ENCODE results near the gene SCUBE1.
A peak's percentile ranks its signal among the peaks of the same experiment; 100 is the strongest.

The SCUBE1 gene

GRCh38 chr22:43187171-43188099 lies 155.7 kb downstream of the SCUBE1 start:
- DNase-seq, result peak; percentile 91 to 96 (median 94)

GRCh38 chr22:43186272-43187170 lies 156.7 kb downstream of the SCUBE1 start, which contains the start of gene TTLL12:
TSS of gene TTLL12 (minus strand) at chr22:43187134. CDS start at chr22:43187069, 65 bp downstream.
- DNase-seq, result peak in 2 of 4 experiments; percentile 52 to 65

DNA sequence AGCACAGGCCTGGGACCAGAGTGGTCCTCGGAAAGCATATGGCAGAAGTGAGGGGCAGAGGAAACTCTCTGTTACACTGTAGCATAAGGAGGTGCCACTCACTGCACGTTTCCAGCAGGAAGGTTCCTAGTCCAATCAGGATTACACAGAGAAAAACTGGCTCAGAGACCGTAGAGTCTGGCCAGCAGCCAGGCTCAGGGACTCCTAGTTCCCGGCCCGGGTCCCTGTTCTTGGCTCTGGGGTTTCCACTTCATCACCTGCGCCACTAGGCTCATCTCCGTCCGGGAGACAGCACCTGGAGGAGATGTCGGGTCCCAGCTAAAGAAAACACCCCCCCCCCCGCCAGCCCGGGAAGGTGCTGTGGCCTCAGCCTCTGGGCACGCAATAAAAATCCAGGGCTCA lies 157.3 kb downstream of the SCUBE1 start:
- no peak for DNase-seq

GRCh38 chr22:43183496-43184277 lies 159.5 kb downstream of the SCUBE1 start:
- no peak for DNase-seq

DNA sequence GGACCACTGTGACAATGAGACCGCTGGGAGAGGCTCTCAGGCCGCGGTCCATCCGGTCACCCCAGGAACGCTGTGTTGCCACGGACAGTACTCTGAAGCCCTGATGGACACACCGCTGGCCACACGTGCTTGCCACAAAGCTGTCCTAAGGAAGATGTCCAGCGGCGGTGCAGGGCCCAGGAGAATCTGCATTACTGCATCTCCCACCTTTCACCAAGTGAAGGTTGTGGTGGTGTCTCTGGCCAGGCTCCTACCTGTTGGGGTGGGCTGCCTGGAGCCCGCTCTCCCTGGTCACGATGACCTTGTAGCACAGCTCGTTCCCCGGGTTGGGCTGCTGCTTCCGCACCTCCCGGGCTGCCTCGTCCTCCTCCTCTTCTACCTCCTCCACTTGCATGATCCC lies 160.4 kb downstream of the SCUBE1 start:
- DNase-seq, result no peak

DNA sequence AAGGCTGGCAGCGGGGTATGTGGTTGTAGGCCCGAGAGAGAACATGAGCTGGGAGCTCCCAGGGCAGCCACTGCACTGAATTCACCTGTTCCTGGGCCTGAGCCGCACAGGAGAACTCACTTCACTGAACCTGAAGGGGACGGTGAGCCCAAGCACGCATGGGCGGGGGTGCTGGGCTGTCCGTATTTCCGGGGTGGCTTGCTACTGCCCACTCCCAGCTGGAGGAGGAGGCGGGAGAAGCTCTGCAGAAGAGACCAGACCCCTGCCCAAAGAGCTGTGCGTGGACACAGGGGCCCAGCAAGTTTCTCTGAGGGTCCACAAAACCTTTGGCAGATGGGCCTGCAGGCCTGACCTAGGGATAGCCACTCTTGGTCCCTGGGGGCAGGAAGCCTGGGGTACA lies 161.1 kb downstream of the SCUBE1 start:
- no peak for DNase-seq

DNA sequence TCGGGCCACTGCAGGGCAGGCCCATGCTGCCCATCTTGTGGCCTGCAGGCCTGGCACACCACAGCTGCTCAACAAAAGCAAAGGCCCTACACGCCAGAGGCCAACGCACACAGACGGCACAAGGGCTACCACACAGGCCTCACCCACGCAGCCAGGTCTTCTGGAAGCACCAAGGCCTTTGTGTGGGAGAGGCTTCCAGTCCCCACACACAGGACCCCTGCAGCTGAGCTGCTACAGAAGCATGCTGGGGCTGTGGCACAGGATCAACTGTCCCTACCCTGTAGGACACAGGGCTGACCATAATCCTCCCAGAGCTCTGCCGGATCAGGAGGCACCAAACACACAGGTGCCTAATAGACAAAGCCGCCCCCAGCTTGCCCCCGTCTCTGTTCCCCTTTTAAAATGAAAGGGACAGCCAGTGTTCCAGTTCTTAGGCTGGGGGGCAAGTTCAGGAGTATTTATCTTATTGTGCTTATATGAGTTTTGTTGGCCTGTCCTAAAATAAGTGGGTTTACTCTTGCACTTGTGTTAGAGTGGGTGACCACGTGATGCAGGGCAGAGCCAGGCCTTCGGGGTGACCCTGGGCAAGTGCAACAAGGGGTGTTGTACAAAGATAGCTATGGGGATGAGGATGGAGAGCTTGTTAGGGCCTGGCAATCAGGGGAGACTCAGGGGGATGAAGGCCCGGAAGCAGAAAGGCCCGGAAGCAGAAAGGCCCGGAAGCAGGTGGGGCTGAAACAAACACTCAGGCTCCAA lies 161.7 kb downstream of the SCUBE1 start:
- no peak for DNase-seq

DNA sequence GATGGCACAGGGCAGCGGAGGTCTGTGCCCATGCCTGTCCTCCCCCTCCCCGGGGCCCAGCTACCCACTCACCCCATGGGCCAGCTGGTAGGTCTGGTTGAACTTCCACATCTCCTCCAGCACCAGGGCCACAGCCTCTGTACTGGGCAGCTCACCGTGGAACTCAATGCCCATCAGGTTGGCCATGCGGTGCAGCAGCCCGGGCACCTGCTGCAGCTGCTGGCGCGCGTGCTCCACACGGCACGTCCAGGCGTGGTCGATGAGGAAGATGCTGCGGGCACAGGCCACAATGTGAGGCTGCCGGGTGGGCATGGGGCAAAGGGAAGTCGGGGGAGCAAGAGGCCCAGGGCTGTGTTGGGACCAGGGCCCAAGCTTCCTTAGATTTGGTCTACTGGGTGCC lies 162.5 kb downstream of the SCUBE1 start:
- DNase-seq, result no peak

GRCh38 chr22:43179911-43180195 lies 163.3 kb downstream of the SCUBE1 start:
- no peak for DNase-seq

- no peak for DNase-seq
Measured at GRCh38 chr22:43179146-43179910, 163.8 kb downstream of the SCUBE1 start.

- DNase-seq, result no peak
Measured at GRCh38 chr22:43177479-43177878, 165.7 kb downstream of the SCUBE1 start.

GRCh38 chr22:43176090-43176489 lies 167.1 kb downstream of the SCUBE1 start:
- no peak for DNase-seq

GRCh38 chr22:43174941-43175531 lies 168.1 kb downstream of the SCUBE1 start:
- no peak for DNase-seq

DNA sequence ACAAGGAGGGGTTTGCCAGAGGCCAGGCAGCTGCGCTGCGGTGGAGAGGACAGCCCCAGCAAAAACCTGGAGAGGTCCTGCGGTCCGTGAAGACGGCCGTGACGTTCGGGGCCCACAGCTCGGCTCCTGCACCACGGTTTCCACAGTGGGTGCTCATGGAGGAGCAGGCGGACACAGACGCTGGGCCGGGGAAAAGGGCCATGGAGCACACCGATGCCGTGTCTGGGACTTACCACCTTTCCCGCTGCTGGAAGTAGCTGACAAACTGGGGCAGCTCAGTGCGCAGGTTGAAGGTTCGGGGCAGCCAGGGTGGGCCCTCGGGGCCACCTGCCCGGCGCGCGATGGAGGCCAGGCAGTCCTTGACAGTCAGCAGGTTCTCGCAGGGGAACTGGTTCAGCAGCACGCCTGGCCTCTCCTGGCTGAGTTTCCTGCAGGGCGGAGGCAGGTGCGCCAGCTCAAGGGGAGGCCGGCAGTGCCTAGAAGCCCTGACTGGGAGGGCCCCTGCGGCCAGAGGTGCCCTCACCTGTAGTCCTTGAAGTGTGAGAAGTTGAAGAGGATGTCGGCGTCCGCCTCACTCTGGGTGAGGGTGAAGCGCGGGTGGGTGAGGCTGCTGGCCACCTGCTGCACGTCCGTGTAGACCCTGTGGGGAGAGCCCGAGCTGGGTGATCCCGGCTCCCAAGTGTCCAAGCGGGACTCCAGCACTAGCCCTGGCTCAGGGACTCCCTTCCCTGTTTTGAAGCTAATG lies 169.0 kb downstream of the SCUBE1 start:
- no peak for DNase-seq

- DNase-seq, result no peak
Measured at GRCh38 chr22:43173566-43173965, 169.6 kb downstream of the SCUBE1 start.

DNA sequence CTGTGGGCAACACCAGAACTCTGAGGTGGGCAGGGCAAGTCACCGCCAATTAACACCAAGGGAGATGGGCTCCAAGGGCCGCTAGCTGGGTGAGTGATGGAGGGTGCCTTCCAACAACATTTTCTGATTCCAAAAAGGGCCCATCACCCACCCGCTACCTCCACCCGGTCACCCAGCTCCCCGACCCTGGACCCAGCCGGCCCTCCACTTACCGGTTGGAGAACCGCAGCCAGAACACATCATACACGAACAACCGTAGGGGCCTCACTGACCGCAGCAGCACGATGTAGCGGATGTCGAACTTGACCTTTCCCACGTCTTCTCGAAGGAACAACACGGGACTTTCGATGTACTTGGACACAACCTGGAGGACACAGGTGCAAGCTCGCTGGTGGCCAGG lies 171.0 kb downstream of the SCUBE1 start:
- no peak for DNase-seq

GRCh38 chr22:43171607-43172006 lies 171.6 kb downstream of the SCUBE1 start:
- DNase-seq, result no peak

DNA sequence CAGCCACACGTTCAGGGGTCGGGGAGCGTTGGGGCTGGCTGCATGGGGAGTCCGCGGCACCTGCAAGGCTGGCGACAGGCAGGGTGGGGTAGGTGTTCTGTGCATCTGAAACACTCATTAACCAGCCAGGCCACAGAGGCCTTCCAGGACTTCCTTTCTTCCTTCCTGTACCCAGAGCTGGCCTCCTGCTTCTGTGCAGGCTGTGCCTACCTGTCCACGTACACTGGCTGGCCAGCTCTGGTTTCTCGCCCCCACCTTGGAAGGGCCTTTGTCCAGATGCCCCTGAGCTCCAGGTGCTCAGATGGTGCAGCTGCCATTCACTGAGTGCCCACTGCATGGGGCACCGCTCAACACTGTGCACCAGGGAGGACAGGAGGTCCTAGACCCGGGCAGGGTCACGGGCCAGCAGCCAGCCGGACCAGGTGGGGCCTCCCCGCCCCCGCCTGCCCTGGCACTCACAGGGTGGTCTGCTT lies 172.1 kb downstream of the SCUBE1 start:
- no peak for DNase-seq

- no peak for DNase-seq
Measured at GRCh38 chr22:43170131-43170480, 173.1 kb downstream of the SCUBE1 start.
